ENCODE data around the gene SEC23B. TPM values are rescaled to one million over a fixed set of nuclear protein-coding genes. Genes with fewer than 3 reads are reported as not detected.

SEC23B gene
- total and polyA plus RNA-seq, 2 of the 4 experiments (the other 2 are of a cell fraction): 51.5 to 78.9 TPM

DNA sequence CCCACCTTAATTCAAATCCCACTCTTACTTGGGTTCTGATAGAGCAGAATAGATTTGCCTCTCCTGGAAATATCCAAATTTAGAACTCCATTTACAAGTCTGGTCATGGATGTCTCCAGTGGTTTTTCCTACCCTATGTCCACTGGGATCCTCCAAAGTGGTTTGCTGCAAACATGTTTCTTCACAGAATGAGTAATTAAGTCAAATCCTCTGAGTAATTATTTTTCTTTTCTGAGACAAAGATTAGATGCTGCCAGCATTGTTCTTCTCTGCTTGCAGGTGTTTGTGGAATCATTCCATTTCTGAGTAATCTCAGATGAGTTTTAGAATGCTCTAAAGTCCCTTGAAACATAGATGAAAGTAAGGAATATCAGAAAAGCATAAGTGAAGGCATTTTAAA, 102.0 kb downstream of the SEC23B start:
- BruUV-seq (replicated peaks): no TSS peak

More for the DNA sequence above, 102.0 kb downstream of the SEC23B start:
- H3K4me3 ChIP-seq (ENCODE audit: insufficient read depth, low read depth, low read length): no peak overlapping the region
- POLR2A ChIA-PET (ENCODE audit: unreplicated experiment): interaction anchor here (0.6 kb wide), 1 partner anchor 81 kb away, joined by 3 read pairs; no protein-coding TSS in a partner anchor
- CTCF ChIA-PET: no interaction called here
- no peak overlapping the region for H2BK120ac ChIP-seq (ENCODE audit: low read depth, low read length)
- no peak overlapping the region for H3K14ac ChIP-seq (replicated peaks; ENCODE audit: low read depth, low read length)
- DNase-seq: no peak
- no peak overlapping the region for H4K91ac ChIP-seq (ENCODE audit: insufficient read depth, low read depth, low read length)
- H4K8ac ChIP-seq (ENCODE audit: low read depth in 2 of 2, low read length in 2 of 2): no peak overlapping the region
- intact Hi-C loops (cut with micrococcal nuclease) (no loop called here), in situ Hi-C loops (cut with MboI; ENCODE audit: low sequenced_read_pairs) (no loop called here), dilution Hi-C loops (cut with HindIII; ENCODE audit: low sequenced_read_pairs, unreplicated experiment) (no loop called here)
- H2AFZ ChIP-seq (replicated peaks; ENCODE audit: low read length, poor library complexity): no peak overlapping the region
- no peak for TF ChIP-seq FOS (IDR thresholded peaks at IDR 0.05; ENCODE audit: low read depth, low read length)
- no peak for TF ChIP-seq CEBPB (IDR thresholded peaks at IDR 0.05; ENCODE audit: low read depth, low read length)
- TF ChIP-seq RFX5 (IDR thresholded peaks at IDR 0.05; ENCODE audit: low read depth, low read length): no peak
- TF ChIP-seq, protein P1, sequence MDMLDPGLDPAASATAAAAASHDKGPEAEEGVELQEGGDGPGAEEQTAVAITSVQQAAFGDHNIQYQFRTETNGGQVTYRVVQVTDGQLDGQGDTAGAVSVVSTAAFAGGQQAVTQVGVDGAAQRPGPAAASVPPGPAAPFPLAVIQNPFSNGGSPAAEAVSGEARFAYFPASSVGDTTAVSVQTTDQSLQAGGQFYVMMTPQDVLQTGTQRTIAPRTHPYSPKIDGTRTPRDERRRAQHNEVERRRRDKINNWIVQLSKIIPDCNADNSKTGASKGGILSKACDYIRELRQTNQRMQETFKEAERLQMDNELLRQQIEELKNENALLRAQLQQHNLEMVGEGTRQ (IDR thresholded peaks at IDR 0.05; ENCODE audit: low read depth, low read length): no peak
- no peak for TF ChIP-seq BHLHE40 (IDR thresholded peaks at IDR 0.05; ENCODE audit: low read depth, low read length)
- TF ChIP-seq, protein P2, sequence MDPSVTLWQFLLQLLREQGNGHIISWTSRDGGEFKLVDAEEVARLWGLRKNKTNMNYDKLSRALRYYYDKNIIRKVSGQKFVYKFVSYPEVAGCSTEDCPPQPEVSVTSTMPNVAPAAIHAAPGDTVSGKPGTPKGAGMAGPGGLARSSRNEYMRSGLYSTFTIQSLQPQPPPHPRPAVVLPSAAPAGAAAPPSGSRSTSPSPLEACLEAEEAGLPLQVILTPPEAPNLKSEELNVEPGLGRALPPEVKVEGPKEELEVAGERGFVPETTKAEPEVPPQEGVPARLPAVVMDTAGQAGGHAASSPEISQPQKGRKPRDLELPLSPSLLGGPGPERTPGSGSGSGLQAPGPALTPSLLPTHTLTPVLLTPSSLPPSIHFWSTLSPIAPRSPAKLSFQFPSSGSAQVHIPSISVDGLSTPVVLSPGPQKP (IDR thresholded peaks at IDR 0.05; ENCODE audit: borderline replicate concordance, low read depth, low read length): no peak
- TF ChIP-seq POLR2A (IDR thresholded peaks at IDR 0.05; ENCODE audit: low read depth, low read length): no peak
- no peak for TF ChIP-seq MAZ (IDR thresholded peaks at IDR 0.05; ENCODE audit: borderline replicate concordance, low read depth, low read length)
- no peak for TF ChIP-seq SMC3 (IDR thresholded peaks at IDR 0.05; ENCODE audit: low read depth, low read length)
- TF ChIP-seq RAD21 (IDR thresholded peaks at IDR 0.05; ENCODE audit: low read length): no peak
- no peak for TF ChIP-seq NFE2L2 (IDR thresholded peaks at IDR 0.05; ENCODE audit: low read depth, low read length)
- TF ChIP-seq MXI1 (IDR thresholded peaks at IDR 0.05; ENCODE audit: borderline replicate concordance, low read depth, low read length): no peak
- no peak for TF ChIP-seq RCOR1 (IDR thresholded peaks at IDR 0.05; ENCODE audit: insufficient replicate concordance, low read length)
- TF ChIP-seq CHD1 (IDR thresholded peaks at IDR 0.05; ENCODE audit: low read depth, low read length): no peak
- no peak for TF ChIP-seq CTCF (conservative IDR thresholded peaks at IDR 0.05; ENCODE audit: low read depth, low read length)
- no peak for TF ChIP-seq MAFK (IDR thresholded peaks at IDR 0.05; ENCODE audit: low read depth, low read length)
- no peak overlapping the region for H4K5ac ChIP-seq (ENCODE audit: low read depth, low read length)
- no peak overlapping the region for H3K4ac ChIP-seq (ENCODE audit: low read depth, low read length)
- H3K9me3 ChIP-seq (ENCODE audit: control insufficient read depth, insufficient read depth, low read length): no peaks in the 10 kb centered on the region
- no peak overlapping the region for H3K56ac ChIP-seq (ENCODE audit: extremely low read depth, insufficient read depth, low read length)
- H3K27ac ChIP-seq (ENCODE audit: insufficient read depth, low read length): no peak overlapping the region
- no peaks in the 10 kb centered on the region for H3K4me1 ChIP-seq (ENCODE audit: control insufficient read depth, insufficient read depth, low read length)
- no peak overlapping the region for H3K18ac ChIP-seq (ENCODE audit: low read depth, low read length)
- no peak overlapping the region for H2BK15ac ChIP-seq (ENCODE audit: low read depth, low read length)
- no peaks in the 10 kb centered on the region for H3K27me3 ChIP-seq (ENCODE audit: control insufficient read depth, insufficient read depth, low read length)
- H3K36me3 ChIP-seq (ENCODE audit: control insufficient read depth, insufficient read depth, low read length): no peaks in the 10 kb centered on the region; the same call in 1 of the 2 replicates
- no peak overlapping the region for H2AK9ac ChIP-seq (replicated peaks; ENCODE audit: low read depth, low read length, poor library complexity)
- peaks cover 5% of the 10 kb centered on the region for H3K9me1 ChIP-seq (ENCODE audit: insufficient read depth, low read length)
- no peak overlapping the region for H2AK5ac ChIP-seq (ENCODE audit: low read depth, low read length)
- H3K23ac ChIP-seq (ENCODE audit: low read depth, low read length): no peak overlapping the region
- no peaks in the 10 kb centered on the region for H4K20me1 ChIP-seq (ENCODE audit: insufficient read depth, low read length)
- H3K4me2 ChIP-seq (ENCODE audit: low read depth, low read length): no peak overlapping the region
- no peak for ATAC-seq (ENCODE audit: low read depth)
- no peak overlapping the region for H2BK20ac ChIP-seq (ENCODE audit: low read depth, low read length)
- H3K9ac ChIP-seq (ENCODE audit: low read depth, low read length): no peak overlapping the region
- no peak overlapping the region for H2BK5ac ChIP-seq (ENCODE audit: low read depth, low read length, poor library complexity, severe bottlenecking)
- H3K79me1 ChIP-seq (ENCODE audit: low read depth in 1 of 2, low read length in 2 of 2): peaks cover 7% of the 10 kb centered on the region in 2 experiments; a peak in 2 of 4 replicates

Measured in IMR-90 (cell line).